Transverse colon (tissue), 3 donors: ENCODE data around the gene HDAC7.

Source experiments
- POLR2A ChIP-seq: fragments of 450-650 bp; IDR thresholded peaks from one replicate; pipeline ENCODE4 v1.6.1; 2016; ENCODE audit warnings: antibody characterized with exemption, mild to moderate bottlenecking, moderate library complexity
- TF ChIP-seq, protein P1 (sequence below), 5 experiments: fragments of 200-600 bp in 3 of 5; fragments of 450-650 bp in 2 of 5; sonication (generic) in 3 of 5; IDR thresholded peaks; 1 replicate in 2 of 5; 2 replicates in 3 of 5; pipeline ENCODE4 v1.5.1; 2016 to 2017; ENCODE audit warnings: antibody characterized with exemption in 5 of 5, inconsistent platforms in 3 of 5, mild to moderate bottlenecking in 2 of 5, moderate library complexity in 1 of 5

DNA sequence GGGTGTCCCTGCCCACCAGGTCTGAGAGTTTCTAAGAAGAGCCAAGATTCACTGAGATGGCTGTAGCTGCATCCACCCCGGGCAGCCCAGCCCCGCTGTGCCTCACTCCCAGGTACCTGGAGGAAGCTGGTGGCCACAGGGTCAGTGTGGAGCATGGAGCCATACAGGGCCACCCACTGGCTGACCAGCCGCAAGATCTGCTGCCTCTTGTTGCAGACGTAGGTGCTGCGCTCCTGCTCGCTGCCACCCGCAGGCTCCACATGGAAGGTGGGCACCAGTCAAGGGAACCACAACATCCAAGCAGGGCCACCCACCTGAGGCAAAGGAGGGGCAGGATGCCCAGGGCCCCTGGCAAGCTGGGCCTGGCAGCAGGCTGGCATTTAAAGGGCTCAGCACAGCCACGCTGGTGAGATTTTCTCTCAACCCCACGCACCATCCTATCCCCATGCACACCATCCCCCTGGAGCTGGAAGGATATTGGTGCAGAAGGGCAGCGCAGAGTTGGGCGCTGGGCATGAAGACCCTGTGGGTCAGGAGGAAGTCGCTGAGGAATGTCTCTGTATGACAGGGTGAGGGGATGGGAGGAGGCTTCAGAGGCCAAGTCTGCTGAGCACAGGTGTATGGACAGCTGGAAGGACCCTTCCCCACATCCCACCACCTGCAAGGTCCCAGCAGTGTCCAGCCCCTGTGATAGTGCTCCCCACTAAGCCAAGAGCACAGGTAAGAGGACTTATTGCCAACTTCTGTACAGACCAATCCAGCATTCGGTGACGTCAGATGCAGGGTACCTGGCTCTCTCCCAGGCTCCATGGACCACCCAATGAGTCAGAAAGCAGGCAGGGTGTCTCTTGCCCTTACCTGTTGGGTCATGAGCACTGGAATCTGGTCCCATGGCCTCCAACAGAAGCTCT is 71.9 kb downstream of the HDAC7 start:
- no peak for TF ChIP-seq POLR2A
- TF ChIP-seq, protein P1, sequence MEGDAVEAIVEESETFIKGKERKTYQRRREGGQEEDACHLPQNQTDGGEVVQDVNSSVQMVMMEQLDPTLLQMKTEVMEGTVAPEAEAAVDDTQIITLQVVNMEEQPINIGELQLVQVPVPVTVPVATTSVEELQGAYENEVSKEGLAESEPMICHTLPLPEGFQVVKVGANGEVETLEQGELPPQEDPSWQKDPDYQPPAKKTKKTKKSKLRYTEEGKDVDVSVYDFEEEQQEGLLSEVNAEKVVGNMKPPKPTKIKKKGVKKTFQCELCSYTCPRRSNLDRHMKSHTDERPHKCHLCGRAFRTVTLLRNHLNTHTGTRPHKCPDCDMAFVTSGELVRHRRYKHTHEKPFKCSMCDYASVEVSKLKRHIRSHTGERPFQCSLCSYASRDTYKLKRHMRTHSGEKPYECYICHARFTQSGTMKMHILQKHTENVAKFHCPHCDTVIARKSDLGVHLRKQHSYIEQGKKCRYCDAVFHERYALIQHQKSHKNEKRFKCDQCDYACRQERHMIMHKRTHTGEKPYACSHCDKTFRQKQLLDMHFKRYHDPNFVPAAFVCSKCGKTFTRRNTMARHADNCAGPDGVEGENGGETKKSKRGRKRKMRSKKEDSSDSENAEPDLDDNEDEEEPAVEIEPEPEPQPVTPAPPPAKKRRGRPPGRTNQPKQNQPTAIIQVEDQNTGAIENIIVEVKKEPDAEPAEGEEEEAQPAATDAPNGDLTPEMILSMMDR (IDR thresholded peaks at IDR 0.05): no peak
